Esophagus (tissue), 2 donors: ENCODE data around the gene ZNF273. TPM values are rescaled to one million over a fixed set of nuclear protein-coding genes. Genes with fewer than 3 reads are reported as not detected.

ENCODE experiments used
- H3K27ac ChIP-seq, 2 donors: one replicate each; pipeline ENCODE4 v1.5.1; 2013; ENCODE audit warnings: low read depth in 2 of 2, mild to moderate bottlenecking in 2 of 2, inconsistent platforms in 1 of 2, low read length in 1 of 2, moderate library complexity in 1 of 2
- H3K27me3 ChIP-seq, 2 donors: one replicate each; pipeline ENCODE4 v1.6.1; 2013; ENCODE audit warnings: low read length in 2 of 2, control low read depth in 1 of 2, mild to moderate bottlenecking in 1 of 2; ENCODE audit not compliant: insufficient read depth in 2 of 2, control insufficient read depth in 1 of 2
- H3K36me3 ChIP-seq, 2 donors: one replicate each; pipeline ENCODE4 v1.6.1; 2013; ENCODE audit warnings: low read length in 1 of 2; ENCODE audit not compliant: control insufficient read depth in 2 of 2, insufficient read depth in 2 of 2
- H3K4me1 ChIP-seq, 2 donors: one replicate each; pipeline ENCODE4 v1.6.1; 2013; ENCODE audit warnings: low read length in 1 of 2; ENCODE audit not compliant: control insufficient read depth in 2 of 2, insufficient read depth in 2 of 2
- H3K4me3 ChIP-seq, 2 donors: one replicate each; pipeline ENCODE4 v1.5.1; 2013; ENCODE audit warnings: low read length in 2 of 2, mild to moderate bottlenecking in 2 of 2, low read depth in 1 of 2, moderate library complexity in 1 of 2
- H3K9me3 ChIP-seq, 2 donors: one replicate each; pipeline ENCODE4 v1.6.1; 2013; ENCODE audit warnings: mild to moderate bottlenecking in 2 of 2, low read depth in 1 of 2, low read length in 1 of 2, moderate library complexity in 1 of 2; ENCODE audit not compliant: control insufficient read depth in 2 of 2, insufficient read depth in 1 of 2
- WGBS, 2 donors: extraction: QIAGEN DNeasy Blood & Tissue Kit; methylation state at CpG; one replicate each; pipeline ENCODE4 v1.1.7; 2013; 5-methylcytosine and 5-hydroxymethylcytosine counted together
- polyA plus RNA-seq, 2 donors: library from polyadenylated mRNA; stranded (reverse); fragments of 200-250 nt; gene quantifications; one replicate each; pipeline ENCODE4 v1.2.3, GENCODE V29; 2013
- donor health status: healthy with polysubstance abuse.
- donor health status: Bipolar disorder and iron deficiency.

The ZNF273 gene
- polyA plus RNA-seq, 2 donors: 5.8 to 24.5 TPM

- Histone ChIP-seq H3K4me1 (peaks cover 0 to 2% of the 10 kb centered on the region in 2 donors), H3K4me3 (no peak overlapping the region), H3K36me3 (no peaks in the 10 kb centered on the region), H3K9me3 (no peaks in the 10 kb centered on the region), H3K27ac (no peak overlapping the region), H3K27me3 (no peaks in the 10 kb centered on the region)
- WGBS, 2 donors: 7 to 9% methylated on average over 1 of the region's 1 CpG
Observed at GRCh38 chr7:64951250-64951848, 48.3 kb downstream of the ZNF273 start.

- Histone ChIP-seq H3K36me3 (no peaks in the 10 kb centered on the region), H3K4me1 (no peaks in the 10 kb centered on the region), H3K27ac (peak overlapping the region; percentile 8 to 47), H3K27me3 (no peaks in the 10 kb centered on the region), H3K9me3 (peaks cover 2 to 4% of the 10 kb centered on the region in 2 donors), H3K4me3 (no peak overlapping the region)
- WGBS, 2 donors: 80 to 84% methylated on average over 3 of the region's 3 CpGs
Observed at GRCh38 chr7:64959072-64959747, 56.1 kb downstream of the ZNF273 start.

GRCh38 chr7:64965594-64965993 is 62.5 kb downstream of the ZNF273 start:
- H3K4me1 ChIP-seq: no peaks in the 10 kb centered on the region
- H3K36me3 ChIP-seq: no peaks in the 10 kb centered on the region
- H3K27ac ChIP-seq: no peak overlapping the region
- H3K4me3 ChIP-seq: no peak overlapping the region
- H3K27me3 ChIP-seq: no peaks in the 10 kb centered on the region
- H3K9me3 ChIP-seq: peaks cover 0 to 4% of the 10 kb centered on the region in 2 donors

- 96 to 98% methylated on average over 5 of the region's 5 CpGs for WGBS, 2 donors
- Histone ChIP-seq H3K4me3 (no peak overlapping the region), H3K4me1 (no peaks in the 10 kb centered on the region), H3K27ac (no peak overlapping the region), H3K36me3 (peaks cover 2 to 5% of the 10 kb centered on the region in 2 donors), H3K9me3 (no peaks in the 10 kb centered on the region), H3K27me3 (no peaks in the 10 kb centered on the region)
Observed at GRCh38 chr7:64978497-64979203, 75.6 kb downstream of the ZNF273 start.

Other genes starting within 250 kb of the ZNF273 start
- gene ZNF107, start 237.1 kb upstream of the ZNF273 start, polyA plus RNA-seq: 1 to 10 TPM; 1.4 to 2.5 TPM
- gene ZNF138, start 108.8 kb upstream of the ZNF273 start, polyA plus RNA-seq: 1 to 10 TPM; 3.2 to 6.9 TPM
- gene ZNF117, start 87.8 kb downstream of the ZNF273 start, polyA plus RNA-seq: 10 to 100 TPM in 1 of 2 donors, 1 to 10 TPM in 1; 4.6 to 13.9 TPM
- 10 to 100 TPM in 1 of 2 donors, 1 to 10 TPM in 1; 7.3 to 10.9 TPM for gene ERV3-1, start 103.4 kb downstream of the ZNF273 start, polyA plus RNA-seq